Right kidney (tissue), 1 donor: ENCODE data around the gene INPPL1.

Source experiments
- DNase-seq: peaks from one replicate; pipeline ENCODE4 v3.0.0-alpha.2; 2016

The INPPL1 gene

DNA sequence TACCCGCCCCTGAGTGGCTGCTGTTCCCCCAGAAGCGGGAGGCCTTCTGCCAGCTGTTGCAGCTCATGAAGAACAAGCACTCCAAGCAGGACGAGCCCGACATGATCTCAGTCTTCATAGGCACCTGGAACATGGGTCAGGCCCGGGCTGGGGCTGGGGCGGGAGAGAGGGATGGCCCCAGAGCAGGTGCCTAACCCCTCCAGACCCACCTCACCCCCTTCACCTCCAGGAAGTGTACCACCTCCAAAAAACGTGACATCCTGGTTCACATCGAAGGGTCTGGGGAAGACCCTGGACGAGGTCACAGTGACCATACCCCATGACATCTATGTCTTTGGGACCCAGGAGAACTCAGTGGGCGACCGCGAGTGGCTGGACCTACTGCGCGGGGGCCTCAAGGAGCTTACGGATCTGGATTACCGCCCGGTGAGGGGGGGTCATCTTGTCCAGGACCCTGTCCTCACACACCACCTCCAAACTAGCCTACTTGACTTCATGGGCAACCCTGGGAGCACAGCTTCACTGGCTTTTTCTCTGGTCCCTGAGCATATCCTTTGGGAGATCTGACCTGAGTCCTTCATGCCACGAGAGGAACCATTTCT lies 6.3 kb downstream of the INPPL1 start:
- DNase-seq = no peak

DNA sequence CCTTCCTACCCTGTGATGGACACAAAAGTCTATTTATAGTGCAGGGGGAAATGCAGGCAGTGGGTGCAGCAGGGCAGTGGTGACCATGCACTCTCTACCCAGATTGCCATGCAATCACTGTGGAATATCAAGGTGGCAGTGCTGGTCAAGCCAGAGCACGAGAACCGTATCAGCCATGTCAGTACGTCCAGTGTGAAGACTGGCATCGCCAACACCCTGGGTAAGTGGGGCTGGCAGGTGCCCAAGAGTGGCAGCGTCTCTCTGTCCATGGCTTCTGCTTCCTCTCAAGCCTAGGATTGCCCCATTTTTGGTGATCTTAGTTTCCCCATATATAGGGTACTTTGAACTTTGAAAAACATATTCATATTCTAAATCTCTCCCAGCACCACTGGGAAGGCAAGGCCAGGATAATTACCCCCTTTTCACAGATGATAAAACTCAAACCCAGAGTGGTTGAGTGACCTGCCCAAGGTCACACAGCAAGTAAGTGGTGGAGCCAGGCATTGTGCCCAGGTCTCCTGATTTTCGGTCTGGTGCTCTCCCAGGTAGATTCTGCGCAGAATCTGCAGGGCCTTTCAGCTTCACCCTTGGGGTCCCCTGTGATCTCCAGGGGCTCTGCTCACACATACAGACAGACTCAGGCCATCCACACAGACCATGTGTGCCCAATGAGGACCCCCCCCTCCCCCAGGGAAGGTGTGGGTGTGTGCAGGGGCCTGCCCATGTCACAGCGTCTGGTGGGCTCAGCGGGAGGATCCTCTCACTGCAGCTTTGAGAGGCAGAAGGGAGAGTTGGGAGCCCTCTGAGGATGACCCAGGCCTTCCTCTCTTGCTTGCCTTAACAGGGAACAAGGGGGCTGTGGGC lies 7.1 kb downstream of the INPPL1 start:
- DNase-seq = no peak

DNA sequence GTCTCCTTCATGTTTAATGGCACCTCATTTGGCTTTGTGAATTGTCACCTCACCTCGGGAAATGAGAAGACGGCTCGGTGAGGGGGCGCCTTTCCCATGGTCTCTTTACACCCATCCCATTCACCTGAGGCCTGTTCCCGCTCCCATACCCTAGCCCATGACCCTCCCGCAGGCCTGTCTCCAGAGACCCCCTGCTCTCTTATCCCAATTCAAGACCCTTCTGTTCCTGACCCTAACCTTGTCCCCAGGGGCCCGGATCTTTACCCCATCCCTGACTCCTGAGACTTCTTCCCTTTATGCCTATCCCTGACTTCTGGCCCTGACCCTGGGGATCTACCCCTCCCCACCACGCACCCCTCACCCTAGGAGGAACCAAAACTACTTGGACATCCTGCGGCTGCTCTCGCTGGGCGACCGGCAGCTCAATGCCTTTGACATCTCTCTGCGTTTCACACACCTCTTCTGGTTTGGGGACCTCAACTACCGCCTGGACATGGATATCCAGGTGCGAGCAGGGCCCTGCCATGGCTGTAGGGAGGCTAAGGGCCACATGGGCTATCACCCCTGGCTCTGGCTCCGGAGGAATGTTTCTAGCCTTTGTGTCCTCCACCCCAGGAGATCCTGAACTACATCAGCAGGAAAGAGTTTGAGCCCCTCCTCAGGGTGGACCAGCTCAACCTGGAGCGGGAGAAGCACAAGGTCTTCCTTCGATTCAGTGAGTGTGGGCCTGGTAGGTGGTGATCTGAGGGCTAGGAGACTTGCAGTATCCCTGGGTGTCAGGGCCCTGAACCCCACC lies 7.9 kb downstream of the INPPL1 start:
- no peak for DNase-seq

DNA sequence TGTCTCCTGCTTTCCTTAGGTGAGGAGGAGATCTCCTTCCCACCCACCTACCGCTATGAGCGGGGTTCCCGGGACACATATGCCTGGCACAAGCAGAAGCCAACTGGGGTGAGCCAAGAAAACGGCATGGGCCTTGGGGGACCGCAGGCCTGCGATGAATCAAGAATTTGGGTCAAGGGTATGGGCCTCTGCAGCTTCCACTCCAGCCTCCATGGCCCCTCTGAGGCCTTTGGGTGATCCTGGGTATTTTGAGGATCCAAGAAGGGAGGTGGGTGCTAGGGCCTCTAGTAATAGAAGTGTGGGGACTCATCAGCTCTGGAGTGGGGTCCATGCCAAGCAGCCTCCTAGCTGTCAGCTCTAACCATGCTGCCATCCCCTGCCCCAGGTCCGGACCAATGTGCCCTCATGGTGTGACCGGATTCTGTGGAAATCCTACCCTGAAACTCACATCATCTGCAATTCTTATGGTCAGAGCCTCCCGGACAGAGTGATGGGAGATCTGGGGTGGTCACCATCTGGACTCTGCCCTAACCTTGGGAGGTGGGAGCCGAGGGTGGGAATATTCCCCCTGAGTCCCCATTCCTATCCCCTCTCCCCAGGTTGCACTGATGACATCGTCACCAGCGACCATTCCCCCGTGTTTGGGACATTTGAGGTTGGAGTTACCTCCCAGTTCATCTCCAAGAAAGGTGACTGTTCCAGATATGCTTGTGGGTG lies 8.6 kb downstream of the INPPL1 start:
- DNase-seq = no peak

DNA sequence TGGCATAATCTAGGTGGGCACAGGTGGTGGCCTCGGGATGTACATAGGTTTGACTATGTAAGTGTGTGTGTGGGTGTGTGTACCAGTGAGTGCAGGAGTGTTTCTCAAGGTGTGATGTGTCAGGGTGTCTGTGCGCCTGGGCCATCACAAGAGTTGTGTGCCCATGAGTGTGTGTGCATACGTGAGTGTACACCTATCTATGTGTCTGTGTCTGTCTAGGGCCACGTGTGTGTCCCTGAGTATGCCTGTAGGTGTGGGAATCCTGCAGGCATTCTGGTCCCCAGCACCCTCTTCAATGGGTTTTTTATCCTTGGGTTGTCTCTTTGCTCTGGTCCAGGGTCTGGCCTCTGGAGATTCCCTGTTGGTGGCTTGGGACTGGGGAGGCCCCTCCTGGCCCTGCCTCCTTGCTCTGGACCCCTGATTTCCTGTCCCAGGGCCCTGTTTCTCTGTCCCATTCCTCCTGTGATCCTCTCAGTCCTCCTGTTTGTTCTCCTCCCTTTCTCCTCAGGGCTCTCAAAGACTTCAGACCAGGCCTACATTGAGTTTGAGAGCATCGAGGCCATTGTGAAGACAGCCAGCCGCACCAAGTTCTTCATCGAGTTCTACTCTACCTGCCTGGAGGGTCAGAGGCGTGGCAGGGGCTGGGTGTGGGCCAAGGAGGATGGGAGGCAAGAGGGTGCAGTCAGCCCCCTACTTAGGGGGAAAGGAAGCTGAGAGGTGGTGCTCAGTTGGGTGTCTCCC lies 9.4 kb downstream of the INPPL1 start:
- DNase-seq = no peak

DNA sequence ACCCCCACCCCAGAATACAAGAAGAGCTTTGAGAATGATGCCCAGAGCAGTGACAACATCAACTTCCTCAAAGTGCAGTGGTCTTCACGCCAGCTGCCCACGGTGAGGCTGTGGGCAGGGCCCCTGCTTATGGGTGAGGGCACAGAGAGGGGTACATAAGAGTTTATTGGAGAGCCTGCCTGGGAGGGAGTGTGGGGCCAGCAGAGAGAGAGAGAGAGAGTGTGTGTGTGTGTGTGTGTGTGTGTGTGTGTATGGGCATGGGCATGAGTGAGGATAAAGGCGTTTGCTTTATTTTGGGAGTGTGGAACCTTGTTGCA lies 9.9 kb downstream of the INPPL1 start:
- no peak for DNase-seq

DNA sequence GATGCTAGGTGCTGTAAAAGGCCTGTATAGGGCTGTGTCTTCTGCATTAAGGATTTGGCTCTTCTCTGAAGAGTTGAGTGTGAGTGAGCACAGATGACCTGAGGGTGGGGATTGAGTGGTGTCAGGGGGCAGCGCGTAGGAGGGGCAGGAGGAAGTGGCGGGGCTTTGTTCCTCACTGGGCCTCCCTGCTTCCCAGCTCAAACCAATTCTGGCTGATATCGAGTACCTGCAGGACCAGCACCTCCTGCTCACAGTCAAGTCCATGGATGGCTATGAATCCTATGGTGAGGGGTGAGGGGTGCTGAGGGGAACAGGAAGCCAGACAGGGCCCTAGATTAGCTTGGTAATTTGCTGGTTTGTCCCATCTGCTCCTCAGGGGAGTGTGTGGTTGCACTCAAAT lies 10.4 kb downstream of the INPPL1 start:
- DNase-seq = no peak

DNA sequence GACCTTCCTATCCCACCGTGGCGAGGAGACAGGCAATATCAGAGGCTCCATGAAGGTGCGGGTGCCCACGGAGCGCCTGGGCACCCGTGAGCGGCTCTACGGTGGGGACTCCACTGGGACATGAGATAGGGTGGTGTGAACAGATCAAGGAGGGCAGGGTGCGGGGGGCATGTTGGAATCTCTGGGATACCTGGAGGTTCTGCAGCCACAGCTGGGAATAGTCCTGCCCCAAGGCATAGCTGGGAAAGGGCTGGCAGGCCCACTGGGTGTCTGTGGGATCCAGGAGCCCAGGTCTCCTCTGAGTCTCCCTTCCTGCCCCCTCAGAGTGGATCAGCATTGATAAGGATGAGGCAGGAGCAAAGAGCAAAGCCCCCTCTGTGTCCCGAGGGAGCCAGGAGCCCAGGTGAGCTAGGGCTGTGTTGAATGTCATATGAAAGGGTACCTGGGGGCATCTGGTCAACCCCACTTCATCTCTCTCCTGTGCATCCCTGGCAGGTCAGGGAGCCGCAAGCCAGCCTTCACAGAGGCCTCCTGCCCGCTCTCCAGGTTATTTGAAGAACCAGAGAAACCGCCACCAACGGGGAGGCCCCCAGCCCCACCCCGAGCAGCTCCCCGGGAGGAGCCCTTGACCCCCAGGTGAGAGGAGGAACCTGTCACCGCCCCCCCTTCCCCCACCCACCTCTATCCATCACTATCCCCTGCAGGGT lies 10.9 kb downstream of the INPPL1 start:
- DNase-seq = no peak

DNA sequence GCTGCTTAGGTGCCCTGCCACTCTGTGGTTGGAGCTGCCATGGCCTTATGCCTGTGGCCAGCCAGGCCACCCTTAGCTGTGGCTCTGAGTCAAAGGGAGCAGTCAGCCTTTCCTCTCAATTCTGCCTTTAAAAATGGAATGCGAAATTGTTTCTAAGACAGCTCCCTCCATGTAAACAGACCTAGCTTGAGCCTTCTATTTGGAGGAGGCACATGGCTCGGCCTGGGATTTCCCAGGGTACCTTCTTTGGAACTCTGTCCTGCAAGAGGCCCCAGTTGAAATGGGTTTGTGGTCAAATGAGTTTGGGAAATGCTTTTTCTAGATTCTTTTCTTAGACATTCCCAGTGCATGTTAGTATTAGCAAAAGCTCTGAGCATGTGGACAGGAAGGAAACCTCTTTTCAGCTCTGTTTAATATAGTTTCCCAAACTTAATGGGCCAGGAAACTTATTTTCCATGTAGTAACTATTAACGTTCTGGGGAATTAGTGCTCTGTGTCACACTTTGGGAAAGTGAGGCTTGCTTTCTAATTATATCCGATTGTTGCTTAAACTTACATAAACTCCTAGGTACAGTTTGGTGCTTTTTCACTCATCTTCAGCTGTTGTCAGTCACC lies 11.6 kb downstream of the INPPL1 start:
- DNase-seq = no peak

DNA sequence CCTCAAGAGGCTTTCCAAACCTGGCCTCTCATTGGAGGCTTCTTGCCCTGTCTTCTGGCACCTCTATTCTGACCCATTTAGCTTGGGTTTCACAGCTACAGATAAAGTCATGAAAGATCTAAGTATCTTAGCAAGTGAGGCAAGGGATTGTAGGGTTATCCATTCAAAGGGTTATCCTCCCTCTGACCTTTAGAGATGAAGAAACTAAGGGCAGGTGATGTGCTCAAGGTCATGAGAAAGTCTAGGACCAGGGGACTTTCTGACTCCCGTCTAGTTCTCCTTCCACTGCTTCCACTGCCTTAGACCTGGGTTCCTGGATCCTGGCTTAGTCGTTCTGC lies 12.2 kb downstream of the INPPL1 start:
- DNase-seq = no peak

DNA sequence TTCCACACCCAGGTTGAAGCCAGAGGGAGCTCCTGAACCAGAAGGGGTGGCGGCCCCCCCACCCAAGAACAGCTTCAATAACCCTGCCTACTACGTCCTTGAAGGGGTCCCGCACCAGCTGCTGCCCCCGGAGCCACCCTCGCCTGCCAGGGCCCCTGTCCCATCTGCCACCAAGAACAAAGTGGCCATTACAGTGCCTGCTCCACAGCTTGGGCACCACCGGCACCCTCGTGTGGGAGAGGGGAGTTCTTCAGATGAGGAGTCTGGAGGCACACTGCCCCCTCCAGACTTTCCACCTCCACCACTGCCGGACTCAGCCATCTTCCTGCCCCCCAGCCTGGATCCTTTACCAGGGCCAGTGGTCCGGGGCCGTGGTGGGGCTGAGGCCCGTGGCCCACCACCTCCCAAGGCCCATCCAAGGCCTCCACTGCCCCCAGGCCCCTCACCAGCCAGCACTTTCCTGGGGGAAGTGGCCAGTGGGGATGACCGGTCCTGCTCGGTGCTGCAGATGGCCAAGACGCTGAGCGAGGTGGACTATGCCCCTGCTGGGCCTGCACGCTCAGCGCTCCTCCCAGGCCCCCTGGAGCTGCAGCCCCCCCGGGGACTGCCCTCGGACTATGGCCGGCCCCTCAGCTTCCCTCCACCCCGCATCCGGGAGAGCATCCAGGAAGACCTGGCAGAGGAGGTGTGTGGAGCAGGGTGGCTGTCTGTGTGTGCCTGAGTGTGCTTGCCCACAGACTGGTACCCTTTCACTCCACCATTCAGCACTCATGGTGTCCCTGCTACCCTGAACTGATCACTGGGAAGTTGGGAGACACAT lies 12.8 kb downstream of the INPPL1 start:
- DNase-seq = peak; percentile 41

DNA sequence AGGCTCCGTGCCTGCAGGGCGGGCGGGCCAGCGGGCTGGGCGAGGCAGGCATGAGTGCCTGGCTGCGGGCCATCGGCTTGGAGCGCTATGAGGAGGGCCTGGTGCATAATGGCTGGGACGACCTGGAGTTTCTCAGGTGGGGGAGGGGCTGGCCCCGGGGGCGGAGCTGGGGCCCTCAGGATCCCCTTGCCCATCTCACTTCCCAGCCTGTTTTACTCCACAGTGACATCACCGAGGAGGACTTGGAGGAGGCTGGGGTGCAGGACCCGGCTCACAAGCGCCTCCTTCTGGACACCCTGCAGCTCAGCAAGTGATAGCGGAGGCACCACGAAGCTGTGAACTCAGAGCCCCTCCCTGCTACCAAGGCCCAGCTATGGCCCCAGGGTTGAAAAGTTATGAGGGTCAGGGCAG lies 13.5 kb downstream of the INPPL1 start:
- peak; percentile 31 for DNase-seq

DNA sequence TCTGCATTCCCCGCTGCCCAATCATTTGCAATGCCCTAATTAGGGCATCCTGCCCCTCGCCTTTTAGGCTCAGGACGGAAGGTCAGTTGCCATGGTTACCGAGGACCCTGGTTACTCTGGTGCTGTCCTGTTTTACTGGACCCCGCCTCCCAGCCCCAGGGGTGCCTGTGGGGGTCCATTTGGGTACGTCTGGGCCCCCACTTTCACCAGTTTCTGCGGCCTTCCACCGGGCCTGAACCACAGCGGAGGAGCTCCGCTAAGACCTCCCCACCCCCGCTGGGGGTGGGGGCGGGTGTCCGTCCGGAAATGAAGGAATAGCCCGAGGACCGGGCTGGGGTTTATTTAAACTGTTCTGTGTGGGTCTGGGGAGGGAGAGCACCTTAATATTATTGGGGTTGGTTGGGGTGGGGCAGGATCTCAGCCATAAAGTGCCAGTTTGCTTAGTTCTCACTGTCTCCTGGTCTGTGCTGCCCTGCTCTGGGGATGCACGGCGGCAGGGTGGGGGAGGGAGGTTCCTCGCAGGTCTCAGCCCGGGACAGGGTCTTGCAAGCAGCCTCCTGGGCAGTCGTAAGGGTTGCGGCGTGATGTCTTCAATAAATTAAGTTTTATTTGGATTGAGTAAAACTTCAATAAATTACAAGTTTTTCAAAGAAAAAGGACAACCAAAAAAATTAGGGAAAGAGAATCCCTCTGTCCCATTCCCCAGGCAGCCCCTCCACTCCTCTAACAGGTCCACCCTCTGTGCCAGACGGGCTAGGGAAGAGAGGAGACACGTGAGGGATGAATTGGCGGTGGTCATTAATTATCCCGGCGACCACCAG lies 14.1 kb downstream of the INPPL1 start:
- DNase-seq = peak; percentile 23

DNA sequence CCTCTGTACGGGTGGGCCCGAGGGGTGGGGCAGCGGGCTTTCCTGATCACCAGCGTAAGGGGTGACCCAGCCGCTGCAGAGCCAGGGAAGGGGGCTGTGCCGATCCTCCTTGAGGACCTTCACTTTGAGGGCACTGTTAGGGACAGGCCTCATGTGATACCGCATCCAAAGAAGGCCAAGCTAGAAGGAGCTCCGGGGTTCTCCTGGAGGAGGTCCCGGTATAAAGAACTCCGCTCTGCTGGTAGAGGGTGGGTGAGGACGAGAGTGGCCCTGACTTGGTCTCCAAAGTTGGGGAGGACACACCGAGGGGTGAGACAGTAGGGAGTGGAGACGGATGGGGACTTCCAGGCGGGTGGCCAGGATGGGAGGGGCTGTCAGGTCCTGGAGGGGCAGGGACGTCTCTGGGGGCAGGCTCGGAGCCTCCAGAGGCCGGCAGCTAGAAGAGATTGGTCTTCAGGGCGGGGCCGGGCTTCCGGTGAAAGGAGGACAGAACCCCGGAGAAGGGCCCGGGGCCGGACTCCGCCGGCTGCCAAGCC lies 14.8 kb downstream of the INPPL1 start:
- peak; percentile 59 for DNase-seq

DNA sequence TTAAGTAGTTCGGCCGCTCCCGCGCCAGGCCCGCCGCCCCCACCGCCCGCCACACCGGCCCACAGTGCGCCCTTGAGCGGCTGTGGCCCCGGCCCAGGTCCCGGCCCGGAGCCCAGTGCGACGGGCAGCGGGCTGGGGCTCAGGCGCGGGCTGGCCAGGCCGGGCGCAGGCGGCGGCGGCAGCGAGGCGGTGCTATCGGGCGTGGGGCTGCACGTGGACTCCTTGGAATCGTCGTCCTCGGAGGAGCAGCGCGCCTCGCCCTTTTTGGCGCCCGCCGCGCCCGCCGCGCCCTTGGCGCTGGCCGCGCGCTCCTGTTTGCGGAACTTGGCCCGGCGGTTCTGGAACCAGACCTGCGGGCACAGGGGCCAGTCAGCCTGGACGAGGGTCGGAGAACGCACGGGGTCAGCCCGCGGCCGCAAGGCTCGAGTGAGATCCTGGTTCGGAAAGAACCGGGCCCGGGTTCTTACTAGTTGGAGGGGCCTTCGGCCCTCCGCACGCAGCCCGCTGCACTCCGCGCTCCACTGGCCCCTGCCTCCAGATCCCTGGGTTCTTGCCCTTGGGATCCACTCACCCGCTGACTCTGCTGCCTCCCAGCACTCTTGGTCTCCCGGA lies 15.4 kb downstream of the INPPL1 start:
- peak; percentile 72 for DNase-seq

DNA sequence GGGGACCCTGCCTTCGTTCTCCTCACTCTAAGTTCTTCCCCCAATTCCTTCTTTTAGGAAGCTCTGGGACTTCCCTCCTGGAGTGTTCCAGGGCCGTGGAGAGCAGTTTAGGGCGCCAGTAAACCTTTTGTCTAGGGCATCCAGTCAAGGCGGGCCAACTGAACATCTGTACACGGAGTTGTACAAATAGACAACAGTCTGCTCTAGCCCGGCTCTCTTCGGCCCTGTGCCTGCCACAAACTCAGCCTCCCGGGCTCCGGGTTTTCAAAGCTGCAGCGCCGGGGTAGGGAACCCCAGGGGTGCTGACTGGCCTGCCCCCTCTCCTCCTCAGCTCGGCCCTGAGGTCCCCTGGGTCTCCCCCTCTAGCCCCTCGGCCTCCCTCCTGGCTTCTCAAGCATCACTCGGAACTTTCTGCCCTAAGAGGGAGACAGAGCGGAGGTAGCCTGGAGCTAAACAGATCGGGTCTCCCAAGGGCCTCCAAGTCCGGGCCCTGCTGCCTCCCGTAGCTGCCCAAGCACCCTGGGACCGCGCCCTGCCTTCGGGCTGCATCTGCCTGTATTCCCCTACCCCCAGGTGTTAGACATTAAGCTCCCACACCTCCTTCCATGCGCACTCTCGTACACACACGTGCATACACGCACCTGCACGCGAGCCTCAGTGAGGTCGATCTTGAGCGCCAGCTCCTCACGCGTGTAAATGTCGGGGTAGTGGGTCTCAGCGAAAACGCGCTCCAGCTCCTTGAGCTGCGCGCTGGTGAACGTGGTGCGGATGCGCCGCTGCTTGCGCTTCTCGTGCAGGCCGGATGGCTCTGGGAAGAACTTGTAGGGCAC lies 16.1 kb downstream of the INPPL1 start:
- peak; percentile 56 for DNase-seq

DNA sequence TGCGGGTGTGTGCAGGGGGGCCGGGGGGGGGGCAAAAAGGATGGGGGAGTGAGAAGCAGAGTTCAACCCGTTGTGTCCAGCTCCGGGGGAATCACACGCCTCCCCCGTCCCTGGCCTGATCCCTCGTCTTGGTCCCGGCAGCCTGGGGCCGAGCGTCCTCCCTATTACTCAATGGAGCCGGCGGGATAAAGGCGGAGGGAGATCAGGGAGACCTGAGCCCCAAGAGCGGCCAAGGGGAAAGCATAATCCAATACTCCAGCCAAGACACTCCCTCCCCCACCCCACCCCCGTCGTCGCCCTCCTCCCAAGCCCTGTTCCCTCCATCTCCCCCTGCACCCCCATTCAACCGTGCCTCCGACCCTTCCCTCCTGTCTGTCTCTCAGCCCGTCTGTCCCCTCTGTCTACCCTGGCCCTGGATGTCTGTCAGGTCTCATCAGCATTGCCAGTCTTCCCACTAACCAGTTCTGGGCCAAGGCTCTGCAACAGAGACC lies 16.8 kb downstream of the INPPL1 start:
- DNase-seq = no peak
